Epithelial cell of prostate (primary cell): Measurements from ENCODE around the gene TIAM1.

Source experiments
- DNase-seq: peaks from one replicate; pipeline ENCODE4 v3.0.0-alpha.2; 2011; ENCODE audit warnings: low read depth, low spot score
- H3K27ac ChIP-seq: fragments of 450-650 bp; 2 replicates; pipeline ENCODE4 v1.5.1; 2017; ENCODE audit warnings: mild to moderate bottlenecking

The TIAM1 gene

GRCh38 chr21:31151156-31152045, 192.7 kb downstream of the TIAM1 start:
- no peak for DNase-seq
- H3K27ac ChIP-seq: no peak overlapping the region

GRCh38 chr21:31145274-31145673, 198.8 kb downstream of the TIAM1 start:
- DNase-seq: no peak
- H3K27ac ChIP-seq: no peak overlapping the region

- no peak overlapping the region for H3K27ac ChIP-seq
- no peak for DNase-seq
Measured at GRCh38 chr21:31143036-31143435, 201.0 kb downstream of the TIAM1 start.

GRCh38 chr21:31142600-31142999, 201.5 kb downstream of the TIAM1 start:
- H3K27ac ChIP-seq: no peak overlapping the region
- no peak for DNase-seq

DNA sequence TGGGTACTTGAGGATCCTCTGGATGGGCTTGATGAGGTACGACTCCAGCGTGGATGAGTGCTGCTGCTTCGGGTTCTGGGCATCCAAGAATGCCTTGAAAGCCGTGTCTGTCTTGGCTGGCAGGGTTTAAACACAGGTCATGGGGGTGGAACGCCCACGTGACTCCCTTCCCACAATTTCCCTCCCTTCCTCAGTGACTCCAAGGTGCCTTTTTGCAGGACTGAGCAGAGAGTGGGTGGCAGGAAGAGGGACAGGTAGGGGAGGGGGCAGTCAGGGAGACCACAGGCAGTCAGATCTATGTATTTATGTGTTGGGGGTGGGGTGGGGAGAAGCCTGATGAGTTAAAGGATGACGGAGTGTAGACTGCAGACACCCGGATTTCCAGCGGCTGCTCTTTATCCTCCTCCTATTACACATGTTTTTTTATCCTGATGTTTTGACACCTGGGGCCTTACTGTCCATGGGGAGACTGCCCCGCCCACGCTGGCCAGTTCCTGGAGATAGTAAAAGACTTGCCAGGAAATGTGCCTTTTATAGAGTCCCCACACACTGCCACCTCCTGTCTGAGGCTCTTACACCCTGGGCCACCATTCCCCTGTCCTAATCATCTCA, 202.6 kb downstream of the TIAM1 start:
- no peak for DNase-seq
- H3K27ac ChIP-seq: no peak overlapping the region

DNA sequence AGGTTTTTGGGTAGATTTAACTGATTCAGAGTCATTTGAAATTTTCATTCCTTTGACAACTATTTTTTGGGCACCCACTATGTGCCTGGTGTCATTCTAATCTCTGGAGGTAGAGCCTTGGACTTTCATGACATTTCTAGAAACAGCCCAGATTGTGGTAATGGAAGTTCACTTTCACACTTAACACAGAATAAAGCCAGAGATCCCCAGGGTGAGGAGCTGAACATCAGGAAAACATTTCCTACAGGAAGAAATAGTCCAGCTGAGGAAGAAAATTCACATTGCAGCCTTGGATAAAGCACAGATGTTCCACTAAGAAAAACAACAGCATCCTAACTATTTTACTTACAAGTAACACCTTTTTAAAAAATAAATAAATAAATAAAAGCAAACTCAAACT, 203.4 kb downstream of the TIAM1 start:
- no peak for DNase-seq
- no peak overlapping the region for H3K27ac ChIP-seq

DNA sequence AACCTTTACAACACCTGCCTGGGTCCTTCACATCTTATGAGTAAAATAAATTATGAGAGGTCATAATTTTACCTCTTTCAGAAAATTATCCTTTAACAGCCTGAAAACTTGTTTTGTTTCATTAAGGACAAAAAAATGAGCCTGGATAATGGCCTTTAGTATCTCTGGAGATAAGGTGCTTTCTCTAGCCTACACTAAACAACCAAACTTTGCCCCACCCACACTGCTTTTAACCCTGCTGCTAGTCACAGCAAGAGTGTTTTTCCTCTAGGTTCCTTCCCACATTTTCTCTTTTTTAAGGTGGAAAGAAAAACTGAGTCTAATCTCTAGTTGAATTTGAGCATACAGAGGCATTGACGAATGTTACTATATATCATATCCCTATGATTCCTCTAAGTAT, 204.0 kb downstream of the TIAM1 start:
- DNase-seq: no peak
- H3K27ac ChIP-seq: no peak overlapping the region

DNA sequence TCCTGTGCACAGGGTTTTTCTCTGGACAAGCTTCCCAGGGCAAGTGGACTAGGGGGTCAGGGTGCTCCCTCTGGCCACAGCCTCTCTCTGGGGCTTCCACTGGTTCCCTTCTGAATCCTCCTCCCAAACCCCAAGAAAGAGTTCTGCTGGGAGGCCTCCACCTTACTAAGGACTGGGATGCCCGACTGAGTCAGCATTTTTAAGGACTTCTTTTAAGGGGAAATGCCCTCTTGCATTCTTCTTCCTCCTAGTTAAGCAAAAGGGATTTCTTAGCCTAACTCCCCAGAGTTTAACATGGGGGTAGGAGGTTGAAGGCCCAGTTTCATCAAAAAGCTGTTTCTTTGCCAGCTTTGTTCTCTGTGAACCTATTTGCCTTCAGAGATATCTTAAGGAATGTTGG, 206.1 kb downstream of the TIAM1 start:
- DNase-seq: no peak

DNA sequence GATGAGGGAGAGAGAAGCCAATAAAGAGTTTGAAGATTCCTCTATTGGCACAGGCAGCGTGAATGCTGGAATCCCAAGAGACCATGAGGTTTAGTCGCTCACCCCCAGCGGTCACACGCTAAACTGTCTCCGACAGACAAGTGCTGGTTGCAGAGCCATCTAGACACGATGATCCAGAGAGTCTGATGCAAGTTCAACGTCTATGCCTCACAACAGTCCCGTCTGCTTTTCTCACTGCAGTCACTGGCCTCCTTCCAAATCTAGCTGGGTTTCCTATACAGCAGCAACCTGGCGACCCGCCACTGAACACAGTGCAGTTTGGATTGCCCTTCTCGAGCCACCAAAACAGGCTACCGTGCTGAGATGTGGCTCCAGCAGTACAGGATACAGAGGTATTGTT, 207.2 kb downstream of the TIAM1 start:
- DNase-seq: no peak
- H3K27ac ChIP-seq: no peak overlapping the region

More for the DNA sequence above, 206.1 kb downstream of the TIAM1 start:
- no peak overlapping the region for H3K27ac ChIP-seq

- DNase-seq: no peak
Measured at GRCh38 chr21:31135531-31136184, 208.4 kb downstream of the TIAM1 start.

GRCh38 chr21:31133243-31133830, 210.7 kb downstream of the TIAM1 start:
- no peak overlapping the region for H3K27ac ChIP-seq
- no peak for DNase-seq

More at GRCh38 chr21:31135531-31136184, 208.4 kb downstream of the TIAM1 start:
- H3K27ac ChIP-seq: no peak overlapping the region

GRCh38 chr21:31132574-31133242, 211.4 kb downstream of the TIAM1 start:
- H3K27ac ChIP-seq: no peak overlapping the region
- no peak for DNase-seq

DNA sequence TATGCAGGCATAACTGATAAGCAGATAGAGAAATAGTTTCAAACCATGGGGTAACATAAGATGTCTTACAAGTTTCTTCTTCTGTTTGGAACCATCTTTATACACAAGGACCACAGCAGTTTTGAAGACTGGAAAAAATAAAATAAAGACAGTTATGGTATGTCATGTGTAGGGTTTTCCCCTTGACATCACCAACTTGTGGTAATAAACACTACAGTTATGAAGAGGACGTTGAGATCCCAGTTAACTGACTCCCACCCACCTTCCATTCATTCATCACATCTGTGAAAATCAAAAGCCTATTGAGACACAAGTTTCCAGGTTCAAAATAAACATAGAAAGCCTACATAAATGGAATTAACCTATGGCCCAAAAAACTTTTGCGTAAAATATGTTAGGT, 213.2 kb downstream of the TIAM1 start:
- DNase-seq: no peak
- no peak overlapping the region for H3K27ac ChIP-seq

GRCh38 chr21:31128234-31128633, 215.8 kb downstream of the TIAM1 start:
- no peak for DNase-seq
- H3K27ac ChIP-seq: no peak overlapping the region

GRCh38 chr21:31124010-31124409, 220.1 kb downstream of the TIAM1 start:
- DNase-seq: no peak
- no peak overlapping the region for H3K27ac ChIP-seq

- no peak for DNase-seq
Measured at GRCh38 chr21:31119199-31119598, 224.9 kb downstream of the TIAM1 start.

DNA sequence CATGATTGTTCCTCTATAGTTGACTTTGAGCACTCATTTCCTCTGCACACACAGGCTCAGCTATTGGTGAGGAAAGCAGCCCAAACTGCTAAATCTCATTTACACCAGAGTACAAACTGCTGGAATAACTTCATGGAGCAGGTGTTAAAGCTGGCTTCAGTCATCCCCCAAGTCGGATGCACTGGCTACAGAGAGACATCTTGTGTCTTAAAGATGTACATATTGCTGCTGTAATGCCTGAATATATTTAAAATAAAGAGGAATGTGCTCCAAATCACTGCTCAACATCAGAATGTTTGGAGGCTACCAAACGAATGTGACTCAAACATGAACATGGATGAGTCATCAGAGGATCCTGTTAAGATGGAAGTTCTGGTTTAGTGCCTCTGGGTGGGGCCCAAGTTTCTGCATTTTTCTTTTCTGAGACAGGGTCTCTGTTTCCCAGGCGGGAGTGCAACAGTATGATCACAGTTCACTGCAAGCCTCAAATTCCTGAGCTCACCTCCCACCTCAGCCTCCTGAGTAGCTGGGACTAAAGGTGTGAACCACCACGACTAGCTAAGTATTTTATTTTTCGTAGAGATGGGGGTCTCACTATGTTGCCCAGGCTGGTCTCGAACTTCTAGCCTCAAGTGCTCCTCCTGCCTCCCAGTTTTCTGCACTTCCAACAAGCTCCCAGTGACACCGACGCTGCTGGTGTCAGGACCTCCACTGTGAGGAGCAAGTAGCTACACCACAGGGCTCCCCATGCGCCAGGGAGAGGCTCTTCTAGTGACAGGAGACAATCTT, 226.7 kb downstream of the TIAM1 start:
- peak; percentile 45 for DNase-seq
- peak overlapping the region; percentile 59 for H3K27ac ChIP-seq

More at GRCh38 chr21:31119199-31119598, 224.9 kb downstream of the TIAM1 start:
- no peak overlapping the region for H3K27ac ChIP-seq

DNA sequence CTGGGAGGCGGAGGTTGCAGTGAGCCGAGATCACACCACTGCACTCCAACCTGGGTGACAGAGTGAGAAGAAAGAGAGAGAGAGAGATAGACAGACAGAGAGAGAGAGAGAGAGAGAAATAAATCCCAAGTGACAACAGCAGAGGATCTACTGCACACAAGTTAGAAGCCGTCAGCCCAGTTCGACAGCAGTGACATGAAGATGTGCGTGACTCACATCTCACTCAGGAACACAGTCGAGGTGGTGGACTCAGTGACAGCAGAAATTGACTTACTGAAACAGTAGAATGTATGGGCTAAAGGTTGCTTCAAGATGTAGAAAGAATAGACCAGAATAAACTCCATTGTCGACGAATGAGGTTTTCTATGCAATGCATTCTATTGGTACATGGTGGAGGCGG, 228.8 kb downstream of the TIAM1 start:
- no peak for DNase-seq
- no peak overlapping the region for H3K27ac ChIP-seq

GRCh38 chr21:31111093-31111492, 233.0 kb downstream of the TIAM1 start:
- no peak for DNase-seq

More at GRCh38 chr21:31111093-31111492, 233.0 kb downstream of the TIAM1 start:
- H3K27ac ChIP-seq: no peak overlapping the region
